ENCODE measurements around the gene DESI2. TPM values are rescaled to one million over a fixed set of nuclear protein-coding genes. Genes with fewer than 3 reads are reported as not detected.

The DESI2 gene
- total RNA-seq, 1 experiment from 2014 or later, result 44.6 TPM

DNA sequence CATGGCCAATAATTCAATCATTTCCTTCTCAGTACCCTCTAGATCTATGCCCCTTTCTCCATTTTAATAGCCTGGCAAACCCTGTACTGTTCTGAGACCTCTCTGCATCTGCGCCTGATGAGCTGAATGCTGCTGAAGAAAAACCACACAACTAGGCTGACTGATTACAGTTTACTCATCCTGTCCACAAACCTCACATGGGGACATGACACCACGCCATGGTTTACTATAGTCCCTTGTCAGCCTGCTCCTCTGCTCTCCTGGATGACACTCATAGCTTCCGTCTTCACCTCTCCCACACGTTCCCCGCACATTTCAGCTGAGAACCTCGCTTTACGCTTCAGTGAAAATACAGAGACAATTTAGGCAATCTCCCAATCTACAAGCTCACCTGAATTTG lies 59.7 kb downstream of the DESI2 start (continued):
- TF ChIP-seq REST (IDR thresholded peaks at IDR 0.05; ENCODE audit: low read depth) (no peak), POLR2AphosphoS5 (IDR thresholded peaks at IDR 0.05; ENCODE audit: low read depth, low read length) (no peak)

- H3K9me2 ChIP-seq (ENCODE audit: insufficient read depth), result no peaks in the 10 kb centered on the region
These were observed 60.4 kb downstream of the DESI2 start for GRCh38 chr1:244713332-244713731.

More at GRCh38 chr1:244713332-244713731, 60.4 kb downstream of the DESI2 start:
- Histone ChIP-seq H3K79me2 (ENCODE audit: insufficient read depth, low read length) (no peaks in the 10 kb centered on the region), H3K9ac (ENCODE audit: low read length) (no peak overlapping the region), H3K4me3 (replicated peaks in 1 of 2; ENCODE audit: low read depth in 1 of 2, low read length in 2 of 2) (no peak overlapping the region), H4K20me1 (ENCODE audit: insufficient read depth) (no peaks in the 10 kb centered on the region), H3K9me3 (ENCODE audit: control insufficient read depth in 1 of 2, insufficient read depth in 1 of 2, low read depth in 1 of 2, low read length in 2 of 2) (no peaks in the 10 kb centered on the region), H3K36me3 (ENCODE audit: control insufficient read depth in 1 of 2, insufficient read depth in 2 of 2, low read length in 2 of 2) (no peaks in the 10 kb centered on the region), H3K4me2 (ENCODE audit: low read length) (no peak overlapping the region), H3K4me1 (ENCODE audit: control insufficient read depth in 1 of 2, insufficient read depth in 2 of 2, low read length in 2 of 2) (no peaks in the 10 kb centered on the region), H3K27ac (ENCODE audit: low read depth, low read length) (no peak overlapping the region), H3K27me3 (ENCODE audit: insufficient read depth, low read length) (no peaks in the 10 kb centered on the region), H2AFZ (ENCODE audit: low read depth, low read length, poor library complexity, severe bottlenecking) (no peak overlapping the region)
- TF ChIP-seq CTCF (IDR thresholded peaks at IDR 0.05 in 2 of 3, conservative IDR thresholded peaks at IDR 0.05 in 1 of 3; ENCODE audit: borderline replicate concordance in 1 of 3, insufficient read depth in 1 of 3, low read depth in 2 of 3, low read length in 2 of 3) (no peak), YY1 (IDR thresholded peaks at IDR 0.05; ENCODE audit: extremely low read depth, insufficient replicate concordance, low read depth, low read length) (no peak), ZNF274 (IDR thresholded peaks at IDR 0.05; ENCODE audit: low read depth, low read length) (no peak), SIN3A (IDR thresholded peaks at IDR 0.05; ENCODE audit: low read depth) (no peak), EZH2 (IDR thresholded peaks at IDR 0.05) (no peak)
- TF ChIP-seq, protein P1, sequence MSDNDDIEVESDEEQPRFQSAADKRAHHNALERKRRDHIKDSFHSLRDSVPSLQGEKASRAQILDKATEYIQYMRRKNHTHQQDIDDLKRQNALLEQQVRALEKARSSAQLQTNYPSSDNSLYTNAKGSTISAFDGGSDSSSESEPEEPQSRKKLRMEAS (IDR thresholded peaks at IDR 0.05), result no peak
- ChIA-PET CTCF (no interaction called here), RAD21 (ENCODE audit: low non-redundant PET in 1 of 2, low total read pairs in 2 of 2, uncharacterized antibody in 2 of 2, unreplicated experiment in 2 of 2) (no interaction called here), POLR2A (no interaction called here)
- no TSS peak for BruUV-seq (replicated peaks)
- ATAC-seq, result no peak
- intact Hi-C loops (cut with micrococcal nuclease), result no loop called here
- DNase-seq (ENCODE audit: low read depth, low spot score), result no peak

All from HCT116 (cell line).